Thyroid gland (tissue), 4 donors: ENCODE measurements around the gene CNOT9. TPM values are rescaled to one million over a fixed set of nuclear protein-coding genes. Genes with fewer than 3 reads are reported as not detected.
"Not testable (repeated sequence)": the region's sequence is repeated elsewhere in the genome, so short reads cannot be mapped to it uniquely, and the experiment has no call there.

Experiments used
- DNase-seq, 2 donors: peaks; one replicate each; pipeline ENCODE4 v3.0.0-alpha.2; 2019
- H3K27ac ChIP-seq, 3 donors: fragments of 200-600 bp; sonication (generic); 1 replicate in 2 of 3; 2 replicates in 1 of 3; pipeline ENCODE4 v1.5.1; 2016 to 2019; ENCODE audit warnings: mild to moderate bottlenecking in 1 of 3, moderate library complexity in 1 of 3
- H3K27me3 ChIP-seq: fragments of 200-600 bp; sonication (generic); one replicate; pipeline ENCODE4 v1.5.1; 2019
- H3K36me3 ChIP-seq, 2 donors: fragments of 200-600 bp; sonication (generic); one replicate each; pipeline ENCODE4 v1.5.1; 2016 to 2019
- H3K4me1 ChIP-seq, 2 donors: fragments of 200-600 bp; sonication (generic); one replicate each; pipeline ENCODE4 v1.5.1; 2017 to 2019
- H3K4me3 ChIP-seq, 3 donors: fragments of 200-600 bp; sonication (generic); replicated peaks in 1 of 3; 1 replicate in 2 of 3; 2 replicates in 1 of 3; pipeline ENCODE4 v1.5.1; 2016; ENCODE audit warnings: mild to moderate bottlenecking in 1 of 3
- H3K9me3 ChIP-seq: fragments of 200-600 bp; sonication (generic); one replicate; pipeline ENCODE4 v1.5.1; 2017
- CTCF ChIP-seq, 6 experiments: fragments of 200-600 bp in 3 of 6; fragments of 450-650 bp in 3 of 6; sonication (generic) in 3 of 6; IDR thresholded peaks; one replicate each; pipeline ENCODE4 v1.5.1; 2016 to 2019; ENCODE audit warnings: antibody characterized with exemption in 6 of 6, mild to moderate bottlenecking in 2 of 6, inconsistent platforms in 1 of 6, moderate library complexity in 1 of 6
- POLR2A ChIP-seq, 2 donors: fragments of 450-650 bp; IDR thresholded peaks; one replicate each; pipeline ENCODE4 v1.6.1; 2017; ENCODE audit warnings: antibody characterized with exemption in 2 of 2, mild to moderate bottlenecking in 2 of 2, moderate library complexity in 1 of 2
- WGBS, 2 donors: methylation state at CpG; one replicate each; pipeline ENCODE4 v1.1.5; 2017; 5-methylcytosine and 5-hydroxymethylcytosine counted together
- intact Hi-C: fragments of 100-400 bp; cut with DNase I; formaldehyde crosslinking; loops from one replicate; pipeline ENCODE4 v1.15.1; 2023
- total RNA-seq, 4 donors: library from RNA; depleted of rRNA; stranded (reverse); fragments of >200 nt; gene quantifications; one replicate each; pipeline ENCODE4 v1.2.3, GENCODE V29; 2016

CNOT9 gene
- total RNA-seq, 4 donors from 2014 or later, result 34.7 to 48.5 (median 38.5) TPM

GRCh38 chr2:218536804-218537494, 31.7 kb upstream of the CNOT9 start:
- Histone ChIP-seq H3K4me3 (no peak overlapping the region), H3K9me3 (no peaks in the 10 kb centered on the region), H3K27me3 (no peaks in the 10 kb centered on the region), H3K27ac (no peak overlapping the region), H3K36me3 (peaks cover 12 to 26% of the 10 kb centered on the region in 2 donors), H3K4me1 (no peaks in the 10 kb centered on the region)
- DNase-seq, result peak; percentile 16 to 31
- intact Hi-C loops, result no loop called here
- WGBS, 2 donors, result 82 to 90% methylated on average over 6 of the region's 6 CpGs
- TF ChIP-seq POLR2A (IDR thresholded peaks at IDR 0.05) (no peak), CTCF (IDR thresholded peaks at IDR 0.05) (no peak)

GRCh38 chr2:218540015-218540414, 28.6 kb upstream of the CNOT9 start:
- TF ChIP-seq CTCF (IDR thresholded peaks at IDR 0.05), result no peak
- H3K9me3 ChIP-seq, result no peaks in the 10 kb centered on the region
- no peaks in the 10 kb centered on the region for H3K27me3 ChIP-seq
- H3K4me1 ChIP-seq, result no peaks in the 10 kb centered on the region
- H3K27ac ChIP-seq, result no peak overlapping the region
- peaks cover 27 to 29% of the 10 kb centered on the region in 2 donors for H3K36me3 ChIP-seq
- 96 to 97% methylated on average over 3 of the region's 3 CpGs for WGBS, 2 donors
- no peak for DNase-seq
- intact Hi-C loops, result no loop called here
- no peak overlapping the region for H3K4me3 ChIP-seq

- no peaks in the 10 kb centered on the region for H3K4me1 ChIP-seq
- no peak for TF ChIP-seq CTCF (IDR thresholded peaks at IDR 0.05)
- H3K4me3 ChIP-seq, result no peak overlapping the region
- 95 to 100% methylated on average over 1 of the region's 1 CpG for WGBS, 2 donors
- DNase-seq, result no peak
- no peaks in the 10 kb centered on the region for H3K27me3 ChIP-seq
- intact Hi-C loops, result no loop called here
- H3K36me3 ChIP-seq, result peaks cover 46 to 48% of the 10 kb centered on the region in 2 donors
- H3K9me3 ChIP-seq, result no peaks in the 10 kb centered on the region
- H3K27ac ChIP-seq, result no peak overlapping the region
Observed at GRCh38 chr2:218546012-218546411, 22.6 kb upstream of the CNOT9 start.

- H3K27me3 ChIP-seq, result no peaks in the 10 kb centered on the region
- no peak for DNase-seq
- H3K27ac ChIP-seq, result no peak overlapping the region
- H3K36me3 ChIP-seq, result peaks cover 43 to 50% of the 10 kb centered on the region in 2 donors
- H3K9me3 ChIP-seq, result no peaks in the 10 kb centered on the region
- no peaks in the 10 kb centered on the region for H3K4me1 ChIP-seq
- intact Hi-C loops, result no loop called here
- no peak overlapping the region for H3K4me3 ChIP-seq
- TF ChIP-seq POLR2A (IDR thresholded peaks at IDR 0.05) (no peak), CTCF (IDR thresholded peaks at IDR 0.05) (no peak)
Observed at GRCh38 chr2:218547511-218547910, 21.1 kb upstream of the CNOT9 start.

GRCh38 chr2:218547978-218548377, 20.7 kb upstream of the CNOT9 start:
- Histone ChIP-seq H3K27me3 (no peaks in the 10 kb centered on the region), H3K4me3 (no peak overlapping the region), H3K27ac (no peak overlapping the region), H3K36me3 (peaks cover 46 to 48% of the 10 kb centered on the region in 2 donors), H3K9me3 (no peaks in the 10 kb centered on the region), H3K4me1 (no peaks in the 10 kb centered on the region)
- intact Hi-C loops, result no loop called here
- no peak for DNase-seq
- TF ChIP-seq CTCF (IDR thresholded peaks at IDR 0.05) (no peak), POLR2A (IDR thresholded peaks at IDR 0.05) (no peak)

- H3K27ac ChIP-seq, DNase-seq, H3K27me3 ChIP-seq, H3K4me3 ChIP-seq, H3K9me3 ChIP-seq, intact Hi-C loops: not testable (repeated sequence)
- WGBS, 2 donors, result 94 to 98% methylated on average over 3 of the region's 3 CpGs
- Histone ChIP-seq H3K36me3 (peaks cover 29 to 30% of the 10 kb centered on the region in 2 donors), H3K4me1 (peaks cover 4 to 11% of the 10 kb centered on the region in 2 donors)
Observed at GRCh38 chr2:218554225-218554624, 14.4 kb upstream of the CNOT9 start.
